CD4-positive, alpha-beta T cell treated with Interleukin-15 for 1 hour (primary cell): Measurements from ENCODE around the gene SLC41A1.

Experiments
- DNase-seq: peaks from one replicate; pipeline ENCODE4 v3.0.0-alpha.2; 2020

Gene SLC41A1

GRCh38 chr1:205817988-205818387 is 5.0 kb upstream of the SLC41A1 start:
- DNase-seq, result no peak

GRCh38 chr1:205817364-205817763 is 4.4 kb upstream of the SLC41A1 start:
- no peak for DNase-seq

GRCh38 chr1:205813755-205814058 is 709 bp upstream of the SLC41A1 start:
- no peak for DNase-seq

- no peak for DNase-seq
Measured at GRCh38 chr1:205812271-205812877, 624 bp downstream of the SLC41A1 start.

GRCh38 chr1:205811660-205812059 is 1.3 kb downstream of the SLC41A1 start:
- no peak for DNase-seq

GRCh38 chr1:205810448-205811157 is 2.4 kb downstream of the SLC41A1 start:
- DNase-seq, result no peak

- no peak for DNase-seq
Measured at GRCh38 chr1:205809942-205810345, 3.1 kb downstream of the SLC41A1 start.

- DNase-seq, result no peak
Measured at GRCh38 chr1:205809469-205809868, 3.5 kb downstream of the SLC41A1 start.

GRCh38 chr1:205805082-205805711 is 7.8 kb downstream of the SLC41A1 start:
- no peak for DNase-seq

- no peak for DNase-seq
Measured at GRCh38 chr1:205804605-205805004, 8.4 kb downstream of the SLC41A1 start.

- no peak for DNase-seq
Measured at GRCh38 chr1:205803986-205804385, 9.0 kb downstream of the SLC41A1 start.

- DNase-seq, result no peak
Measured at GRCh38 chr1:205802060-205802459, 10.9 kb downstream of the SLC41A1 start.

- no peak for DNase-seq
Measured at GRCh38 chr1:205800981-205801703, 11.9 kb downstream of the SLC41A1 start.

GRCh38 chr1:205800427-205800826 is 12.6 kb downstream of the SLC41A1 start:
- no peak for DNase-seq

- no peak for DNase-seq
Measured at GRCh38 chr1:205798577-205798976, 14.4 kb downstream of the SLC41A1 start.

- DNase-seq, result no peak
Measured at GRCh38 chr1:205797168-205797567, 15.8 kb downstream of the SLC41A1 start.

- no peak for DNase-seq
Measured at GRCh38 chr1:205794011-205794730, 18.8 kb downstream of the SLC41A1 start.

- no peak for DNase-seq
Measured at GRCh38 chr1:205792961-205793673, 19.9 kb downstream of the SLC41A1 start.

- DNase-seq, result no peak
Measured at GRCh38 chr1:205792481-205792881, 20.5 kb downstream of the SLC41A1 start.

- DNase-seq, result peak; percentile 61
Measured at GRCh38 chr1:205791568-205792180, 21.3 kb downstream of the SLC41A1 start.

- no peak for DNase-seq
Measured at GRCh38 chr1:205787287-205787916, 25.6 kb downstream of the SLC41A1 start.
